Muscle layer of colon (tissue), 2 donors: ENCODE results near the gene RORC.
A peak's percentile ranks its signal among the peaks of the same experiment; 100 is the strongest.
"Not testable (repeated sequence)": the region's sequence is repeated elsewhere in the genome, so short reads cannot be mapped to it uniquely, and the experiment has no call there.

Experiments
- H3K27ac ChIP-seq: one replicate; pipeline ENCODE4 v1.7.0; 2013; ENCODE audit warnings: low read depth, mild to moderate bottlenecking, low read length, moderate library complexity
- H3K27me3 ChIP-seq, 2 donors: one replicate each; pipeline ENCODE4 v1.7.0; 2013; ENCODE audit warnings: low read length in 2 of 2, mild to moderate bottlenecking in 2 of 2; ENCODE audit not compliant: insufficient read depth in 2 of 2, control insufficient read depth in 1 of 2
- H3K36me3 ChIP-seq: one replicate; pipeline ENCODE4 v1.7.0; 2013; ENCODE audit warnings: mild to moderate bottlenecking, low read length; ENCODE audit not compliant: insufficient read depth
- H3K4me1 ChIP-seq: one replicate; pipeline ENCODE4 v1.7.0; 2013; ENCODE audit warnings: mild to moderate bottlenecking, low read length; ENCODE audit not compliant: insufficient read depth
- H3K4me3 ChIP-seq, 2 donors: one replicate each; pipeline ENCODE4 v1.7.0; 2013; ENCODE audit warnings: low read length in 2 of 2, low read depth in 1 of 2, mild to moderate bottlenecking in 1 of 2, moderate library complexity in 1 of 2
- H3K9ac ChIP-seq: one replicate; pipeline ENCODE4 v1.7.0; 2013; ENCODE audit warnings: low read length
- H3K9me3 ChIP-seq: one replicate; pipeline ENCODE4 v1.7.0; 2013; ENCODE audit warnings: mild to moderate bottlenecking, low read length
- donor health status: abdominal sarcoma.
- donor health status: Adenocarcinoma of cecum.

RORC gene

GRCh38 chr1:151800830-151801229 is 30.8 kb downstream of the RORC start:
- Histone ChIP-seq H3K9me3 (no peaks in the 10 kb centered on the region), H3K9ac (no peak overlapping the region), H3K27me3 (peaks cover 0 to 4% of the 10 kb centered on the region in 2 donors), H3K4me3 (no peak overlapping the region), H3K4me1 (no peaks in the 10 kb centered on the region), H3K27ac (no peak overlapping the region), H3K36me3 (no peaks in the 10 kb centered on the region)

GRCh38 chr1:151799179-151800022 is 32.2 kb downstream of the RORC start:
- Histone ChIP-seq H3K27ac (no peak overlapping the region), H3K36me3 (no peaks in the 10 kb centered on the region), H3K4me3 (no peak overlapping the region), H3K9ac (no peak overlapping the region), H3K27me3 (no peaks in the 10 kb centered on the region), H3K9me3 (no peaks in the 10 kb centered on the region), H3K4me1 (no peaks in the 10 kb centered on the region)

- no peak overlapping the region for H3K9ac ChIP-seq
- no peaks in the 10 kb centered on the region for H3K4me1 ChIP-seq
- no peaks in the 10 kb centered on the region for H3K27me3 ChIP-seq
These were observed 33.0 kb downstream of the RORC start for GRCh38 chr1:151798571-151798970.

GRCh38 chr1:151790940-151791651 is 40.5 kb downstream of the RORC start:
- no peaks in the 10 kb centered on the region for H3K36me3 ChIP-seq
- peak overlapping the region; percentile 71 for H3K9ac ChIP-seq
- no peaks in the 10 kb centered on the region for H3K9me3 ChIP-seq
- no peaks in the 10 kb centered on the region for H3K27me3 ChIP-seq
- peak overlapping the region; percentile 79 to 94 for H3K4me3 ChIP-seq
- H3K4me1 ChIP-seq = peaks cover 7% of the 10 kb centered on the region
- peak overlapping the region; percentile 82 for H3K27ac ChIP-seq

More at GRCh38 chr1:151798571-151798970, 33.0 kb downstream of the RORC start:
- H3K27ac ChIP-seq = no peak overlapping the region
- H3K4me3 ChIP-seq = no peak overlapping the region
- H3K9me3 ChIP-seq = no peaks in the 10 kb centered on the region
- H3K36me3 ChIP-seq = no peaks in the 10 kb centered on the region

GRCh38 chr1:151790071-151790939 is 41.3 kb downstream of the RORC start, which contains the start of gene TDRKH:
Gene TDRKH, minus strand, starts transcription at chr1:151790500. Its CDS starts 7,478 bp downstream, at chr1:151783022.
- Histone ChIP-seq H3K9ac (peak within 1 kb of the TSS; percentile 83), H3K36me3 (no peaks in the 10 kb centered on the region), H3K9me3 (no peaks in the 10 kb centered on the region), H3K4me3 (peak within 1 kb of the TSS; percentile 88 to 94), H3K4me1 (peaks cover 7% of the 10 kb centered on the region), H3K27me3 (no peaks in the 10 kb centered on the region), H3K27ac (peak within 1 kb of the TSS; percentile 82)

DNA sequence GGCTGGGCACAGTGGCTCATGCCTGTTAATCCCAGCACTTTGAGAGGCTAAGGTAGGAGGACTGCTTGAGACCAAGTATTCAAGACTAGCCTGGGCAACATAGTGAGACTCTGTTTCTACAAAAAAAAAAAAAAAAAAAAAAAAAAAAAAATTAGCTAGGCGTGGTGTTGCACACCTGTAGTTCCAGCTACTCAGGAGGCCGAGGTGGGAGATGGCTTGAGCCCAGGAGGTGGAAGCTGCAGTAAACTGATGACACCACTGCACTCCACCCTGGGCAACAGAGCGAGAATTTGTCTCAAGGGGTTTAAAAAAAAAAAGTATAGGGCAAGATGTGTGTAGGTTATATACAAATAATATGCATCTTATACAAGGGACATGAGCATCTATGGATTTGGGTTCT is 43.9 kb downstream of the RORC start:
- H3K27ac ChIP-seq = no peak overlapping the region
- no peak overlapping the region for H3K9ac ChIP-seq
- peaks cover under 1% of the 10 kb centered on the region for H3K36me3 ChIP-seq
- no peak overlapping the region for H3K4me3 ChIP-seq
- no peaks in the 10 kb centered on the region for H3K27me3 ChIP-seq
- peaks cover 7% of the 10 kb centered on the region for H3K4me1 ChIP-seq
- no peaks in the 10 kb centered on the region for H3K9me3 ChIP-seq

DNA sequence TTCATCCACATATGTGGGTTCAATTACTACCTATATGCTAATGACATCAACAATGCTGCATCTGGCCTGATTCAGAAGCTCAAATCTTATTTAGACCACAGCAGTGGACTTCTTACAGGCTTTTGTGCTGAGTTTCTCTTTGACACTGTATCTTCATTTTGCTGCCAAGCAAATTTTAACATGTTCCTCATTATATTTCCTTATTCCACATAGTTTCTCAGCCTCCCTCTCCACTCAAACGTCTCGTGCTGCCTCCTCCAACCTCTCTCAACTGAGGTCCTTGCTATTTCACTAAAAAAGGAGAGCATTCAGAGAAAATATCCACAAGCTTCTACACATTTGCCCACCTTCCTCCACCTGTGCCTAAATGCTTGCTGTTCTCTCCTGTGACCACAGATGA is 47.8 kb downstream of the RORC start:
- Histone ChIP-seq H3K9ac (no peak overlapping the region), H3K27ac (no peak overlapping the region), H3K4me1 (no peaks in the 10 kb centered on the region), H3K27me3 (no peaks in the 10 kb centered on the region), H3K9me3 (no peaks in the 10 kb centered on the region), H3K36me3 (peaks cover 15% of the 10 kb centered on the region), H3K4me3 (no peak overlapping the region)

- no peaks in the 10 kb centered on the region for H3K27me3 ChIP-seq
- H3K9me3 ChIP-seq = no peaks in the 10 kb centered on the region
- no peak overlapping the region for H3K27ac ChIP-seq
- H3K4me1 ChIP-seq = no peaks in the 10 kb centered on the region
- H3K36me3 ChIP-seq = peaks cover 25% of the 10 kb centered on the region
- no peak overlapping the region for H3K4me3 ChIP-seq
- no peak overlapping the region for H3K9ac ChIP-seq
These were observed 48.9 kb downstream of the RORC start for GRCh38 chr1:151782741-151783140.

DNA sequence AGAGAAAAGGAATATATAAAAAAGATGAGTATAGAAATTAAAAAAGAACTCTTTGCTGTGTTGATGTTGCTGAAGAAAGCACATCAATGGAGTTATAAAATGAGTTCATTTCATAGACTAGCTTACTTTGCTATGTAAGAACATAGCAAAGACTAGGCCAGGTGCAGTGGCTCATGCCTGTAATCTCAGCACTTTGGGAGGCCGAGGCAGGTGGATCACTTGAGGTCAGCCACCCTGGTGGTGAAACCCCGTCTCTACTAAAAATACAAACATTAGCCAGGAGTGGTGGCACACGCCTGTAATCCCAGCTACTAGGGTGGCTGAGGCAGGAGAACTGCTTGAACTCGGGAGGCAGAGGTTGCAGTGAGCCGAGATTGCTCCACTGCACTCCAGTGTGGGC is 49.6 kb downstream of the RORC start:
- H3K4me1 ChIP-seq, H3K27ac ChIP-seq, H3K9me3 ChIP-seq, H3K27me3 ChIP-seq, H3K9ac ChIP-seq, H3K4me3 ChIP-seq: not testable (repeated sequence)
- H3K36me3 ChIP-seq = peaks cover 25% of the 10 kb centered on the region

- peaks cover 30% of the 10 kb centered on the region for H3K36me3 ChIP-seq
- H3K4me1 ChIP-seq, H3K27me3 ChIP-seq, H3K9me3 ChIP-seq, H3K4me3 ChIP-seq, H3K27ac ChIP-seq, H3K9ac ChIP-seq: not testable (repeated sequence)
These were observed 50.9 kb downstream of the RORC start for GRCh38 chr1:151780736-151781135.

- Histone ChIP-seq H3K4me3 (no peak overlapping the region), H3K27ac (no peak overlapping the region), H3K4me1 (no peaks in the 10 kb centered on the region), H3K36me3 (peaks cover 39% of the 10 kb centered on the region), H3K27me3 (no peaks in the 10 kb centered on the region), H3K9me3 (no peaks in the 10 kb centered on the region), H3K9ac (no peak overlapping the region)
These were observed 51.8 kb downstream of the RORC start for GRCh38 chr1:151779852-151780251.
